Measurements from ENCODE around the gene SON.

GRCh38 chr21:33511639-33512038 lies 31.2 kb upstream of the SON start:
- no peak for TF ChIP-seq POLR2A (IDR thresholded peaks at IDR 0.05; ENCODE audit: low read depth, low read length)
- TF ChIP-seq POLR2AphosphoS5 (IDR thresholded peaks at IDR 0.05; ENCODE audit: low read depth, low read length) = no peak

All from GM12892 (cell line).